Right ventricle myocardium inferior (tissue), 1 donor: ENCODE data around the gene SYNJ2. TPM values are rescaled to one million over a fixed set of nuclear protein-coding genes. Genes with fewer than 3 reads are reported as not detected.

Experiments used
- ATAC-seq: fragments of 200-7000 bp; cut with Tn5 transposase; one replicate; pipeline ENCODE4 v1.9.1; 2020; ENCODE audit warnings: mild to moderate bottlenecking, moderate library complexity
- DNase-seq: peaks from one replicate; pipeline ENCODE4 v3.0.0; 2021; ENCODE audit errors: missing footprints
- intact Hi-C: fragments of 100-400 bp; cut with DNase I; formaldehyde crosslinking; loops from one replicate; pipeline ENCODE4 v1.11.0; 2022
- total RNA-seq: library from RNA; stranded (reverse); fragmentation: NEBNext Ultra II Directional; extraction: Animal tissue kit (Norgen Biotek cat#: 25700); gene quantifications from one replicate; pipeline ENCODE4 v1.2.1, GENCODE V29; 2021
- donor health status: DM: no; HTN: yes; CAD: no; lungs with severe emphysema.

SYNJ2 gene
- total RNA-seq, 1 donor from 2014 or later = 15.0 TPM

GRCh38 chr6:158072083-158072721, 90.5 kb downstream of the SYNJ2 start:
- DNase-seq = no peak
- ATAC-seq = peak; percentile 66
- intact Hi-C loops = loop anchor here (1.0 to 10.0 kb wide), 3 partner anchors 91 to 317 kb away; partner anchors contain the start of gene SYNJ2

GRCh38 chr6:158073776-158074175, 92.1 kb downstream of the SYNJ2 start:
- intact Hi-C loops = loop anchor here (10.0 kb wide), 2 partner anchors 159 to 319 kb away; no protein-coding TSS in a partner anchor
- DNase-seq = no peak
- ATAC-seq = no peak

GRCh38 chr6:158076548-158076947, 94.9 kb downstream of the SYNJ2 start:
- intact Hi-C loops = loop anchor here (10.0 kb wide), 2 partner anchors 162 to 322 kb away; no protein-coding TSS in a partner anchor
- ATAC-seq (no peak), DNase-seq (no peak)

- DNase-seq (no peak), ATAC-seq (no peak)
- intact Hi-C loops = loop anchor here (10.0 kb wide), 2 partner anchors 163 to 323 kb away; no protein-coding TSS in a partner anchor
These were observed 96.0 kb downstream of the SYNJ2 start for GRCh38 chr6:158077676-158078075.

- ATAC-seq (no peak), DNase-seq (no peak)
- intact Hi-C loops = loop anchor here (10.0 kb wide), 2 partner anchors 164 to 324 kb away; no protein-coding TSS in a partner anchor
These were observed 96.7 kb downstream of the SYNJ2 start for GRCh38 chr6:158078320-158078719.

DNA sequence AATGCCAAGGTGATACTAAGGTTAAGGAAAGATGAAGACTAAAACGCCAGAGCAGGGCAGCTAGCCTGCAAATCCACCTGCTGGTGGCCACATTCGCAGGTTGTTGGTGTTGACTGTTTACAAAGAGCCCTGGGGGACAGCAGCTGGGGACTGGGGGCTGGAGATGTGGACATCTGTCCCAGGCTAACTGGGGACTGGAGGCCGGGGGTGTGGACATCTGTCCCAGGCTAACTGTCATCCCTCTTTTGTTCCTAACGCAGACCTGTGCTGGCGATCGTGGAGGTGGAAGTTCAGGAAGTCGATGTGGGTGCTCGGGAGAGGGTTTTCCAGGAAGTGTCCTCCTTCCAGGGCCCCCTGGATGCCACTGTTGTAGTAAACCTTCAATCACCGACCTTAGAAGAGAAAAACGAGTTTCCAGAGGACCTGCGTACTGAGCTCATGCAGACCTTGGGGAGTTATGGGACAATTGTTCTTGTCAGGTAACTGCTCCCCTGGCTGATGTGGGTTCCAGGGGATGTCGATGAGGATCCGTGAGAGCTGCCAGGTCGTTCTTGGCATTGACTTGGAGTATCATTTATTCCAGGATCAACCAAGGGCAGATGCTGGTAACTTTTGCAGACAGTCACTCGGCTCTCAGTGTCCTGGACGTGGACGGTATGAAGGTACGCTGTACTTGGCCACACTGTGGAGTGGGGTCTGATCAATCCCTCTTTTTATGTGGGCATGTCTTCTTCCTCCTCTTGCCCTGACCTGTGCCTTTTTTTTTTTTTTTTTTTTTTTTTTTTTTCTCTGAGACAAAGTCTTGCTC, 99.4 kb downstream of the SYNJ2 start:
- ATAC-seq (no peak), DNase-seq (no peak)

DNA sequence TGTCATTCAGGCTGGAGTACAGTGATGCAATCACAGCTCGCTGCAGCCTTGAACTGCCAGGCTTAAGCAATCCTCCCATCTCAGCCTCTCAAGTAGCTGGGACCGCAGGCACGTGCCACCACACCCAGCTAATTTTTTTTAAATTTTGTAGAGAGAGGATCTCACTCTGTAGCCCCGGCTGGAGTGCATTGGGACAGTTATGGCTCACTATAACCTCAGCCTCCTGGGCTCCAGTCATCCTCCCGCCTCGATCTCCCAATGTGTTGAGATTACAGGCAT, 99.9 kb downstream of the SYNJ2 start:
- intact Hi-C loops = no loop called here
- DNase-seq (peak; percentile 71), ATAC-seq (no peak)

More for the DNA sequence above, 99.4 kb downstream of the SYNJ2 start:
- intact Hi-C loops = no loop called here

GRCh38 chr6:158083455-158084325, 102.0 kb downstream of the SYNJ2 start:
- intact Hi-C loops = no loop called here
- DNase-seq = no peak

GRCh38 chr6:158085261-158086053, 103.8 kb downstream of the SYNJ2 start:
- intact Hi-C loops = no loop called here
- DNase-seq (no peak), ATAC-seq (no peak)

More at GRCh38 chr6:158083455-158084325, 102.0 kb downstream of the SYNJ2 start:
- ATAC-seq = no peak

DNA sequence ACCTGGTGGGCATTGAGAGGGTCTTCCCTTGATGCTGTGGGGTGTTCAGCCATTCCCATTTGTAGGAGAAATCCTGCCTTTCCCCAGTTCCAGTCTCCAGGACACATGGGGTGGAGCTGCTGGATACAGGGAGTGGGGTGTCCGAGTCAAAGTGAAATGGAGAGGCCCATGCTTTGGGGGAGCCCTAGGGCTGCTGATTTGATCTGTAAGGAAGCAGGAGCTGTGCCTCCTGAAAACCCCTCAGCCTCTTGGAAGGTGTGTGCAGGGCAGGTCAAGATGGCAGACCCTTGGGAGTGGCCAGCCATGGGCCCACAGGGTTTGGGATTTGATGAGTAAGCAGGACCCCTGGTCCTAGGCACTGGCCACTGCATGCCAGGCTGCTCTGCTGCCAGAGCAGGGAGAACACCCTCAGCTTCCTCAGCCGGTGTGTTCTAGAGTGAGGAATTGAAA, 104.4 kb downstream of the SYNJ2 start:
- no peak for DNase-seq
- ATAC-seq = no peak

DNA sequence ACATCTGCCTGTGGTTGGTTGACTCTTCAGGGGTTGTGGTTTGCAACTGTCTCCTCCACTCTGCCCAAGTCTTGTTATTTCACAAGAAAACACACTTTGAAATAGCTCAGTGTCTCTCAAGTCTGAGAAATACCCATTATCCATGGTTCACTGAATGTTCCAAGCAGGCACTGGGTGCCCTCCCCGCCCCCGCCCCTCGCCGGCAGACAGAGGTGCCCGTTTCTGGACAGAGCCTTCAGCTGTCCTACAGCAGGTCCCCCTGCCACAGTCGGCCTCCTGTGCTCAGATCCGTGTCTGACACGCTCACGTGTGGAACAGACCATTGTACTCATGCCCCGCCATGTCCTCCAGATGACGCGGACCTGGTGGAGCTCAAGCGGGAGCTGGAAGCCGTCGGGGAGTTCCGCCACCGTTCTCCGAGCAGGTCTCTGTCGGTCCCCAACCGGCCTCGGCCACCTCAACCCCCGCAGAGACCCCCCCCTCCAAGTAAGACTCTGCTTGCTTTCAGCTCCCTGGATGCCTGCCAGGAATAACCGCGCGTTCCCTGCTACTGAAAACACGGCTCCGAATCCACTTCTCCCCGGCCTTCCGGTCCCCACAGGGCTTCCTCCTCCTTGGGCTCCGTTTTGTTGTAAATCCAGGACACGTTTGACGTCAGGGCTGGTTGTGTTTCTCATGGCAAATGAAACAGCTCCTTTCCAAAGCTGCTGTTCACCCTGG, 105.0 kb downstream of the SYNJ2 start:
- ATAC-seq (no peak), DNase-seq (peak; percentile 77)
- intact Hi-C loops = no loop called here

More for the DNA sequence above, 104.4 kb downstream of the SYNJ2 start:
- intact Hi-C loops = no loop called here

DNA sequence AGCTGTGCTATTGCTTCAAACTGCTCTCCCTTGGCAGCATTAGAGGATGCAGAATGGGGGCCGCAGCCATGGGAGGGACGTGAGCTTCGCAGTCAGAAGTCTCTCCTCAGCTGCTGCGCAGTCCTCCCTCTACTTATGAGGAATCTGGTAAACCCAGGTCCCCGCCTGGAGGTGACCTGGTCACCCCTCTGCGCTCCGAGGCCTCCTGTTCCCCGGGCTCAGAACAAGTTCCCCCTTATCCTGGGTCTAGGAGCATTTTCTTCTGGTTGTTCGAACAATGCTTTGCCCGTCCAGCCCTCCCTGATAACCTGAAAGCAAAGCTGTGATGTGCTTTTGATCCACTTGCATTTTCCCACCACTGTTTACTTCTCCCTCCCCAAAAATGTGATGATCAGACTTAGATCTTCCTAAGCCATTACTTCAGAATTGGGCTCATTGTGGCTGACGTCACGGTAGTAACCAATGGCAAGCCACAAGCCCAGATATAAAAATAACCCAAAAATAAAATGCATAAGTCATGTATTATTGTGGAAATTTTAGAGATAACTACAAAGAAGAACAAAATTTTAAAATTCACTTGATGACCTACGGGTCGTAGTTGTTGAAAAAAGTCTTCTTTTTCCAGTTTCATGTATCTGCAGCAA, 105.7 kb downstream of the SYNJ2 start:
- intact Hi-C loops = no loop called here
- DNase-seq (no peak), ATAC-seq (no peak)

- ATAC-seq = no peak
- DNase-seq = no peak
- intact Hi-C loops = no loop called here
These were observed 111.1 kb downstream of the SYNJ2 start for GRCh38 chr6:158092806-158093205.

- no peak for DNase-seq
- no peak for ATAC-seq
- intact Hi-C loops = no loop called here
These were observed 113.4 kb downstream of the SYNJ2 start for GRCh38 chr6:158095031-158095430.

DNA sequence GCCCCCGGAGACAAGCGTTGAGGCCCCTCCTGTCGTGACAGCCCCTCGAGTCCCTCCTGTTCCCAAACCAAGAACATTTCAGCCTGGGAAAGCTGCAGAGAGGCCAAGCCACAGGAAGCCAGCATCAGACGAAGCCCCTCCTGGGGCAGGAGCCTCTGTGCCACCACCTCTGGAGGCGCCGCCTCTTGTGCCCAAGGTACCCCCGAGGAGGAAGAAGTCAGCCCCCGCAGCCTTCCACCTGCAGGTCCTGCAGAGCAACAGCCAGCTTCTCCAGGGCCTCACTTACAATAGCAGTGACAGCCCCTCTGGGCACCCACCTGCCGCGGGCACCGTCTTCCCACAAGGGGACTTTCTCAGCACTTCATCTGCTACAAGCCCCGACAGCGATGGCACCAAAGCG, 114.0 kb downstream of the SYNJ2 start:
- ATAC-seq = no peak
- DNase-seq = no peak
- intact Hi-C loops = no loop called here

GRCh38 chr6:158103228-158103627, 121.6 kb downstream of the SYNJ2 start:
- ATAC-seq (no peak), DNase-seq (no peak)
- intact Hi-C loops = no loop called here

DNA sequence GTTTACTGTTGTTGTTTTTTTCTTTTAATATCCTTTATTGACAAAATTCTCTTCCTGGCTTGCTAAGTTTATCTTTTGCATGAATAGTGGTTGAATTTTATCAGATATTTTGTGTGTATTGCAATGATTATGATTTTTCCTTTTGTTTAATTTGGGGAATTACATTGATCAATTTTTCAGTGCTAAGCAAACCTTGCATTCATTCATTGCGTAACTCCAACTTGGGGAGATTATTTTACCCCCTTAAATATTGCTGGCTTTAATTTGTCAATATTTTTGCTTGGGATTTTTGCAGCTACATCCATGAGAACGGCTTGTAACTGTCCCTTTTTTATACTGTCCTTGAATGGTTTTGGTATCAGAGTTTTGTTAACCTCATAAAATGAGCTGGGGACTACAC, 123.0 kb downstream of the SYNJ2 start:
- DNase-seq (no peak), ATAC-seq (no peak)
- intact Hi-C loops = no loop called here
